HG03571 (cell line): ENCODE measurements around the gene CTSV.
A peak's percentile ranks its signal among the peaks of the same experiment; 100 is the strongest.
"Not testable (repeated sequence)": the region's sequence is repeated elsewhere in the genome, so short reads cannot be mapped to it uniquely, and the experiment has no call there.

ENCODE experiments used
- ATAC-seq: cut with Tn5 transposase; IDR thresholded peaks from one replicate; pipeline ENCODE4 v1.9.1; 2021; ENCODE audit not compliant: unreplicated experiment

Gene CTSV

DNA sequence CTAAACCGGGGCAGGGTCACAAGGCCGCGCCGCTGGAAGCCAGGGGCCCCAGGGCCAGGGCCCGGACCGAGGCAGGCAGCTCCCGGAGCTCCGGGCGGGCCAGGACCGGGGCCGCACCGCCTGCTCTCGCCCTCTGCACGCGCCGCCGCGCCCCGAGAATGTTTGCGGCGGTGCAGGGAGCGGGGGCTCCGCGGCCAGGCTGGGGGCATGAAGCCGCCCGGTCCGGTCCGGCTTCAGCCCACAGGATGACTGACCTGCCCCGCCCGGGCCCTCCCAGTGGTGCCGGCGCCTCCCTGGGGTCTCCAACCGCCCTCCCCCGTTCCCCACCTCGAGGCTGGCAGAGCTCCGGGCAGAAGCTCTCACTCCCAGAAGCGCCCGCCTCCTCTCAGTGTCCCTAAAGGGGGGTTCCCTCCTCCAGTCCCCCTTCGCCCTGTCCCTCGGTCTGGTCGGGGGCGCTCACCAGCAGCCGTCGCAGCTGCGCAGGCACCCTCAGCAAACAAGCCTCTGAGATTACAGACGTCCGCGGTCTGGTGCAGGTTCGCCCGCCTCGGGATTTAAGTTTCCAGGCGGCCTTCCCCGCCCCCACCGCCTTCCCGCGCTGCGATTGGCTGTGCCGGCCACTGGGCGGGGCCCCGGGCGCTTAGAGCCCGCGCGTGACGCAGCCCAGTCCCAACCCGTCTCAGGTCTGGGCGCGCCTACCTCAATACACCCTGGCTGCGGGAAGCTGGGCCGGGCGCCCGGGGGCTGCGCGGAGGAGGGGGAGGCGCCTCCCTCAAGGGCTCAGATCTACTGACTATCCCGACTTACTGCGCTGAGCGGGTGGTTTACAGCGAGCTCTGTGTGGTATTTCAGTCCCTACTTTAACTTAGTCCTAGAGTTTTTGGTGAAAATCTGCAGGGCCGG lies at the start of gene CTSV:
Gene CTSV, minus strand, starts transcription at position 532 of the 903 bp plus-strand sequence. CDS start 1,099 bp downstream, outside the sequence.
- peak; percentile 93 for ATAC-seq

DNA sequence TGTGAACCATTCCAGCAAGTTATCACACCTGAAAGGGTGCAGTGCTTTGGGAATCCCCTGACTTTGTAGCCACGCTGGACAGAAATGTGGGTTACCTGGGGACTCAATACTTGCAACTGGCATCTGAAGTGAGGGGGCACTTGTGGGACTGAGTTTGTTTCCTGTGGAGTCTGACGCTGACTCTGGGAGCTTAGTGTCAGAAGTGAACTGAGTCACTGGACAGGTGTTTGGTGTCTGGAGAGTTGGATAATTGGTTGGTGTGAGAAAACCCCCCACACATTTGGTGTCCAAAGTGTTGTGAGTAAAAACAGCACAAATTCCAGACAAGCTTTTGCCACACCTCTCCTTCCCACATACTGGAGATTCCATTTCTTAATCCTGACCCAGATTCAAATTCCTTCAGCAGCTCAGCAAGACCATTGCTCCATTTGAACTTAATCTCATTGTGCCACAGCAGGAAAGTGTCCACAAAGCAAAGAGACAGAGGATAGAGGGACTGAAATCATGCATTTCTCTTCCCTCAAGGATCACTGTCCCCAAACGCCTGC lies 48.8 kb upstream of the CTSV start:
- not testable (repeated sequence) for ATAC-seq

DNA sequence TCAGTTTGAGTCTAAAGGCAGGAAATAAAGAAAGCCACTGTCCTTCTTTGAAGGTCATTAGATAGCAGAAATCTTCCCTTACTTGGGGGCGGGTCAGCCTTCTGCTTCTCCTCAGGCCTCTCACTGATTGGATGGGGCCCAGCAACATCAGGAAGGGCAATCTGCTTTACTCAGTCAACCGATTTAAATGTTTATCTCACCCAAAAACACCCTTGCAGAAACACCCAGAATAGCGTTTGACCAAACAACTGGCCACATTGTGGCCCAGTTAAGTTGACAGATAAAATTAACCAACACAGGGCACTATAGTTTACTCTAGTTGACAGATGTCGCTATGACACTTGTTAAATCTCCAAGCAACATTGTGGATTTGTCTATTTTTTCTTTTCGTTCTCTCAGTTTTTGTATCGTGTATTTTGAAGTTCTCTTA lies 45.6 kb upstream of the CTSV start:
- ATAC-seq: not testable (repeated sequence)

DNA sequence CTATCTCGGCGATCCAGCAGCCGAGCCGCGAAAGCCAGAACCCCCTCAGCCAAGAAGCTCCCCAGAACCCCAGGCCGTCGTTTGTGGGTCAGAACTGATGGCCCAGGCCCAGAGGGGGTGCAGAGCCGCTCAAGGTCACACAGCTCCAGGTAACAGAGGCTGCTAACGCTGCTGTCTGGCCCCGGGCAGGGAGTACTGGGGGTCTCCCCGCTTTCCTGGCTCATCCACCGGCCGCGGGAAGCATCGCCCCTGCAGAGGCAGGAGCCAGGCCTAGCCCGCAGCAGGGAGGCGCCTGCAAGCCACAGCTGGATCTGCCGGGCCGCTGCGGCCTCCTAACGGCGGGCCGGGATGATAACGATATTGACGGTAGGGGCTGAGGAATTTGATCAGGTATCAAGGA lies 39.4 kb upstream of the CTSV start:
- no peak for ATAC-seq

DNA sequence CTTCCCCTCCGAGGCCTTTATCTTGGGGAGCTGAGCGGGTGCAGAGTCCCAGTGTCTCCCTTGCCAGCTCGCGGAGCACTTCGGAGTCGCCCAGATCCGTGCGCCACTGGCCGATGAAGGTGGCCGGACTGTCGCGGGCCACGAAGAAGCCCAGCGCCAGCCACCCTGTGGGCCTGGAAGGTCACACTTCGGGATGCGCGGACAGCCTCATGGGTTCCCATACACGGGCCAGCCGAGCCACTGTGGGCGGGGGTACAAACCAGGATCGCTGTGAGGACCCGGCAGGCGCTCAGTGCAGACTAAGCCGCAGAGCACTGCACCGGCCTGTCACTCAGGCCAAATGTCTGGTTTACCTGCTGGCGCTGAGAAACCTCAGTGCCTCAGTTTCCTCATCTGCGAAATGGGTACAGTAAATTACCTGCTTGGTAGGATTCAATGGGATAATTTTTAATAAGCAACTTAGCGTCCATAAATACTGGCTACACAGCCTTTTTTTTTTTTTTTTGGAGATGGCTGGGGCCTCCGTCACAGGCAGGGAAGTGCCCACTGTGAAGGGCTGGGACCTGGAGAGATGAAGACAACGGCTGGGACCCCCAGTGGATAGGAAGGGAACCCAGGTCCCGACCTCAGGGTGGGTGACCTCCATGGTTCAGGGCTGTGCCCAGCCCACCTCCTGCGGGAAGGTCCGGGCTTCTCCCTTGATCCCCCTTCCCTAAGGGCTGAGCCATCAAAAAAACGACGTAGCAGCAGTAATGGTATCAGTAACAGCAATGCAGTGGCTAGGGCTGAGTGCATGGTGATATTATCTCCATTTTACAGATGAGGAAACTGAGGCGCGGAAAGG lies 38.7 kb upstream of the CTSV start:
- no peak for ATAC-seq

DNA sequence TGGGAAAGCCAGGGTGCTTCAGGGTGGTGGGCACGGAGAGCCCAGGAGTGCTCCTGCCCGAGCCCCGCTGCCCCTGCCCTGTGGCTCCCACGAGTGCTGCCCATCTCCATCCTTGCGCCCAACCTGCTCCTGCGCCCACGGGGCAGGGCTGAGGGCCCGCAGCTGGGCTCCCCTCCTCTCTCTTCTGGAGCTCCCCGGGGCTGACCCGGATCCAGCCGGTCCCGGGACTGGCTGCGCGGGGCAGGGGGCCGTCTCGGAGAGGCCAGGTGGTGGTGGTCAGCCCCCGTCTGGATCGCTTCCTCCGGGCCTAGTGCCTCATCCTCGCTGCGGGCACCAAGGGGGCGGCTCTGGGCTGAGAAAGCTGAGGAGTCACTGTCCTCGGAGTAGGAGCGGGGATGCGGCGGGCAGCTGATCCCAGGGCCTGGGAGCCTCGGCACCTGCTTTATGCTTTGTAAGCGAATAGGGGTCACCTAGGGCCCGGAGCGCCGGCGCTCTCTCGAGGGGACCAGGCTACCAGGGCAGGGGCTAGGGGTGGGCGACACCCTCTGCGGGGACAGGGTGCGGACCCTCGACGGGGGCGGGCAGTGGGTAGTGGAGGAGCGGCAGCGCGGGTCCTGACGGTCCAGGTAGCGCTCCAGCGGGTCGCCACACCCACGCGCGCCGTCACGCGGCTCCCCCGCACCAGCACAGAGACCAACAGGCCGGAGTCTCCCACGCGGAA lies 37.9 kb upstream of the CTSV start:
- not testable (repeated sequence) for ATAC-seq

DNA sequence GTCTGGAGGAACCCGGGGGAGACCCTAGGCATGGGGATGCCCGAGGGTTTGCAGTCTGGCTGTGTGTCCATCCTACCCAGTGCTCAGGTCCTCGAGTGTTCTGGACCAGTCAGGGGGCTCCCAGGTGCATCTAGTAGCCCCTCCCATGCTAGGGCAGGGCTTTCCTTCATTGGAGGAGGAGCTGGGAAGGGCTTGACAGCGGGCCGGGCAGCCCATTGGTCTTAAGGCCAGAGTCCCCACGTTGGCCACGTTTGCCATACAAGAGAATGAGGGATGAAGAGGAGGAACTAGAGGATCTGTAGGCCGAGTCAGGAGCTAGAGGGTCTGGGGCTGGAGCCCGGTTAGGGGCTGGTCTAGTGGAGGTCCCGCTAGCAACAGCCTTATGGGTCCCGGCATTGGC lies 37.3 kb upstream of the CTSV start:
- no peak for ATAC-seq

DNA sequence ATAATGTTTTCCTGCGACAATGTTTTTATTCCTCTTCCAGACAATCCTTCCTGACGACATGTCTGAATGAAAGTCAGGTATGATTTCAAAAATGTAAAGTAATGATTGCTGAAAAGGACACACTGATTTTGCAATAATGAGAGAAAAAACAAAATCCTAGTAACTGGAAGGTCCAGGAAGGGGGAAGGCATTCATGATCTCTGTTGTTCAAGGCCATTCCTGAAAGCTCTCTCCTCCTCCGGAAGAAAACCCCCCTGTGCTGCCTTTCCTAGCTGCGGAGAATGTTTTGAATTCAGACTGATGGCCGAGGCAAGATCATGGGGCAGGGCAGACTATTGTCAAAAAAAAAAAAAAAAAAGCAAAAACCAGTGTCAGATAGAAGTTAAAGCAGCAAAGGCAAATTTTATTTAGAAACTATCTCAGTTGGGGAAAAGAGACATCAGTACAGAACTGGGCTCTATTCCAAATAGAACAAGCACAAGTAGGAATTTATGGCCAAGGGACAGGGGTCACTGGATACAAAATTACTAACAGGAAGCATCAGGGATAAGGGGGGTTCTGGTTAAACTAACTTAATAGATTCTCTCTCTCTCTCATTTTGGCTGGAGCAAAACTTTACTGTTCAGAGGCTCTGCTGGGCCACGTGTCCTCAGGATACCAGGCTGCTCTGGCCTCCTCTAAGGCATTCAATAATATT lies 36.5 kb upstream of the CTSV start:
- no peak for ATAC-seq

DNA sequence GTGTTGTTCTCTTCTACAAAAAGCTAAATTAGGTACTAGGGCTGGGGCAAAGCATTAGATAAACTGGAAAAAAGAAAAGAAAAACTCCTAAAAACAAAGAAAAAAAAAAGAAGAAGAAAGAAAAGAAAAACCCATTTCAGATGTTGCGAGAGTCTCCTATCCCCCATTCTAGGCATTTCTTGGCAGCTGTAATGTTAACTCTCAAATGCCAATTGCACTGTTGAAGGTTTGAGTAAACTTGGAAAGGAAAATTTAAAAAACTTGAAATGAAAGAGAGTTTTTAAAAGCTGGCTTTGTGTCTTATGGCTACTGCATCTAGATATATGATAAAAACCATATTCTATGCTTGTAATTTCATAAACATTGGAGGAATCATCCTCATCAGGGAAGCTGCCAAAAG lies 34.6 kb upstream of the CTSV start:
- ATAC-seq: no peak

DNA sequence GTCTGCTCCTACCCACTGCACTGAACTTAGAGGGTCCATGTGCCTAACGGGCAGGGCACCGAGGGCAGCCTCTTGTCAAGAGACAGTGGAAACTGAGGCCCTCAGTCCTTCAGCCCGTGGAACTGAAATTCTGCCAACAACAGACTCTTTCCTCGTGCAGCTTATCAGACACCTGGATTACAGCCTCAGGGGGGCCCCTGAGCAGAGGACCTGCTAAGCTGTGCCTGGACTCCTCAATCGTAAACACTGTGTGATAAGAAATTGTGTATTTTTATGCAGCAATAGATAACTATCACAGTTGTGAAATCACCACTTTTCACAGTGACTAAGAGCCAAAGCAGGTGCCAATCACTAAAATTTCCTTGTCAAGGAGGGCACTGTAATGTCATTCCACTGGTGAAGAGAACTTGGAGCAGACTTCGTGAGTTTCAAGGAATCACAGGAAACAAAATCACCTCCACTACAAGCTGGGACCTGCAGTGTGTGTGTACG lies 33.4 kb upstream of the CTSV start:
- no peak for ATAC-seq

DNA sequence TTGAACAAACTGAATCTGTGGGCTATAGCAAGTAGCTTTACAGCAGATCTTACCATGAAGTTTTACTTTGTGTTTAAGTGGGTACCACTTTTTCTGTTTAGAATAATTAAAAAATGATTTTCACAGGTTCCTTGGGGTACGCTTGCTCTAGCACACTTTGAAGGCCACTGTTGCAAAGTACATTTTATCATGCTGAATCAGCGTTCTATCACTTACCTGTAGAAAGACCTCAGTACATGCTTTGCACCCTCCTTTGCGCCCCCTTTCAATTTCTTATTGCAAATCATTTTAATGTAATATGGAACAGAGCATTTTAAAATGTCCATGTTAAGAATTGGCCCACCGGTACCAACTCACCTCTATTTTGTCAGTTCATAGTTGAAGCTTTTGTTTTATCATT lies 31.4 kb upstream of the CTSV start:
- ATAC-seq: not testable (repeated sequence)

DNA sequence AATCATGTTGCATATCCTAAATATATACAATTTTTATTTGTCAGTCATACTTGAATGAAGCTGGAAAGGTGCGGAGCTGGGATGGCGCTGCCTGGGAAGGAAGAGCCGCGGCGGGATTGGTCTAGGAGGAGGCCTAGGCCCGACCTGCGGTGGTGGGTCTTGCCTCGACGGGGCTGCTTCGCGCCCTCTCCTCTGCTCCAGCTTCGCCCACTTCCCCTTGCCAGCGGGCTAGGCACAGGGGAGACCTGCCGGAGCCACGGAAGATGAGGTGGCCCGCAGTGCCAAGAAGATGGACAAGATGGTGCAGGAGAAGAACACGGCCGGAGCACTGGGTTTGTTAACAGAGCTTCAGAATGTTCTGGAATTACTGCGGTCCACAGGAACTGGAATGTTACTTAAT lies 28.5 kb upstream of the CTSV start:
- ATAC-seq: no peak

DNA sequence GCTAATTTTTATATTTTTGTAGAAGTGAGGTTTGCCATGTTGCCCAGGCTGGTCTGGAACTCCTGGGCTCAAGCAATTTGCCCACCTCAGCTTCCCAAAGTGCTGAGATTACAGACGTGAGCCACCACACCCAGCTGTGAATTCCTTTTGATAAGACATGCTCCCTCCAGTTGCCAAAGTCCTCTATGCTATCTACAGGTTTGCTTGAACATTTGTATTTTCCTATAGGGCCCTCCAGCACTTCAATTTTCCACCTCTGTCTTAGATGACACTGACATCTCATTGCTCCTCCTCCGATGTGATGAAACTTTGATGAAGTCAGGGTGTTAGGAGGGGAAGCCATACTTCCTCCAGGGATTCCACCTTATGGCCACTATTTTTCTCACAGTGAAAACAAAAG lies 25.2 kb upstream of the CTSV start:
- ATAC-seq: no peak

DNA sequence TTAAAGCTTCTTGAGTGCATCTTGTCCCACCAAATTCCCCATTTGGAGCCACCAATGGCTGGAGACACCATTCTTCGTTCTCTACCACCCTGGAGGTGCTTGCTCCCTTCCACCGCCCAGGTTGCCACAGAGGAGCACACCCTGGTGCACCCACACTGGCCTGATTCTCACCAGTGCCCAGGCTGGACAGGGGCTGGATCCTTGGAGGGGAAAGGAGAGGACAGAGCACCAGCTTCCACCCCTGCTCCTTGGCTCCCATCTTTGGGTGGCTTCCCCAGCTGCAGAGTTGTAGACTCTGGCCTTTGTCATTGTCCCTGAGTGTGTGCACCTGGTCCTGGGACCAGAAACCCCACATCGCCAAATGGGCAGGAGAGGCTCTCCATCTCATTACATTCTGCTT lies 21.9 kb upstream of the CTSV start:
- no peak for ATAC-seq

DNA sequence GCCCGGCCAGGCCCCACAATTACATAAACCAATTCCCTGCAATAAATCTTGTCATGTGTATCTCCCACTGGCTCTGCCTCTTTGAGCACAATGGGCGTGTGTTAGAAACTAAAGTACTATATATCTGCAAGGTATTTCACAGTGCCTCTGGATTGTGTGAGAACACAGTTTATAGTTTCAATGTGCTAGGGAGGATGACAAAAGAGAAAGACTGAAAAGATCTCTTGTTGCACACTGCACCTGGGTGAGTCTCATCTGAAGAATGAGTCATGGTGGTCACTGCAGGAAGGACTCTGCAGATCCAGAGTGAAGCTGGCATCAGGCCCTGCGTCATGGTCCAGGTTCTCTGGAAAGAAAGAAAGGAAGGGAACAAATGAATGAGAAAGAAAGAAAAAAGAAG lies 20.7 kb upstream of the CTSV start:
- no peak for ATAC-seq

DNA sequence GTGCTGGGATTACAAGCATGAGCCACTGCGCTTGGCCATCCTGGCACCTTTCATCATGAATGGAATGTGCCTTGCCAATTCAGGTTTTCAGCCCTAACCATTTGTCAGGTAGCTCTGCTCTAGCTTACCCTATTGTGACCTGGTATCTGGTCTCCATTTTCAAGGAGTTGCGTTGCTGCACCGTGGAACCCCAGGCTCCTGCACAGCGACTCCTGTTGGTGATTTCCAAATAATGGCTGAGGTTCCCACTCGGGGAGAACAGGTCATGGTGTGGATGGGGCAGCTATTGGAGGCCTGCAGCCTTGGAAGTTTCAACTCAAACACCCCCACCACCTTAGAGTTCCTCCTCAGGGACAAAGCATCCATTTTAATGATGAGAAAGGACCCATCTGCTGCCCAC lies 18.7 kb upstream of the CTSV start:
- no peak for ATAC-seq

DNA sequence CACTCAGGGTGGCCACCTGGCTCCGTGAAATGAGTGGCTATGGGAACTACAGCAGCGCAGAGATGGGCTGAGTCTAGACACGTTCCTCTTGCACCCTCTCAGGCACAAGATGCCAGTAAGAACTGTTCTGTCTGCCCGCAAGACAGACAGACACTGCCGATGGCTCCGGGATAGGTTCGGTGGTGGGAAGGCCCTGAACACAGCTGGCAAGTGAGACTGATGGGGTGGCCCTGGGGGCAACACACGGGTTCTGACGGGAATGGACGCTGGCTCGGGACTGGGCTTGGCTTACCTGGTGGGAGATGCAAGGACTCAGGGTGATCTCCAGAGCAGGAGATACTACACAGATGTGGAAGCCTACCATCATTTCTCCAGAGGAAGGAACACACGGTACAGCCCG lies 16.9 kb upstream of the CTSV start:
- not testable (repeated sequence) for ATAC-seq

DNA sequence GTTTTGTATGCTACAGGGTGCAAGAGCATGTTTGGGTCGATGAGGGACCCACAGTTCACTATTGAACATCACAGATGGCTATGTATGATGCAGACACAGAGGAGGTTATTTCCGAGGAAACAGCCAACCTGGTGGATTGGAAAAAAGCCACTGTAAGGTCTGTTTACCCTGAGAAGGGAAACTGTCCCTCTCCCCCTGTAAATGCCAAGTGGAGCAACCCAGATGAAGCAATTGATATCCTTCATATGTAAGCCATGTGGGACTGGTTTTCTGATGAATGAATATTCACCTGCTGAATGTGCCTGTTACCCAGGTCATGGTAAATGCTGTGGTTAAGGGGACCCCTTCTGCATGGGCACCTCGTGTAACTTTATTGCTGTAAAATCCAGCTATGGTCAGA lies 14.8 kb upstream of the CTSV start:
- ATAC-seq: no peak

DNA sequence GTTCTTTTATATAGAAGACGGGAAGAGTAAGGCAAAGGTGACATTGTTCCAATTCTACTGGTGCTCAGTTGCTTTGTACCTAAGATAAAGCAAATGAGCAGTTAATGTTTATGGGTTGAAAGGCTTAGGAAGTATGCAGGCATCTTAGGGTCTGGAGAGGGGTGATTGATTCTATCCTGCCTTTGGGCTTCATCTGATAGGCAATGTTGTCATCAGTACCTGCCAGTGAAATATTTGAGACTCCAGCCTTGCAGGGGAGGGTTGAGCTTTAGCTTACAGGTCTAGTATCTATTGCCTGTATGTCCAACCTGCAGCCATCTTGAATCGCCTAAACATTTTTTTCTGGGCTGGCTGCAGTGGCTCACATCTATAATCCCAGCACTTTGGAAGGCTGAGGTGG lies 13.8 kb upstream of the CTSV start:
- ATAC-seq: no peak

DNA sequence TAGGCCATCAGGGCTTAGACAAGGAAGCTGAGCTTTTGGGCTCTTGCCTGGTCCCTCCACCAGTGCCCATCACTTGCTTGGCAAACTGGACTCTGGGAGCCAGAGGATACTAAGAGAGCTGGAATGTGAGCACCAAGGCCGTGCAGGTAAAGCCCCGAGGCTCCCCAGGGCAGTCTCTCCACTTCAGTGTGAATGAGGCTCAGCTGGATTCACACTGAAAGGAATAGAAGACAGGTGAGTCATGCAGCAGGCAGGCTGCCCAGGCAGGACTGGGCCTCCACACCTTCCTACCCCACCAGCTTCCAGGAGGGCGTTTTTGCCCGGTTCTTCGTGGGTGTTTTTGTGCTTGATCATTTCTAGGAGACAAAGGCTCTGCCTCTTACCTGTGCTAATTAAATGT lies 7.3 kb upstream of the CTSV start:
- no peak for ATAC-seq
